ENCODE data around the gene ATP5ME.

The ATP5ME gene

DNA sequence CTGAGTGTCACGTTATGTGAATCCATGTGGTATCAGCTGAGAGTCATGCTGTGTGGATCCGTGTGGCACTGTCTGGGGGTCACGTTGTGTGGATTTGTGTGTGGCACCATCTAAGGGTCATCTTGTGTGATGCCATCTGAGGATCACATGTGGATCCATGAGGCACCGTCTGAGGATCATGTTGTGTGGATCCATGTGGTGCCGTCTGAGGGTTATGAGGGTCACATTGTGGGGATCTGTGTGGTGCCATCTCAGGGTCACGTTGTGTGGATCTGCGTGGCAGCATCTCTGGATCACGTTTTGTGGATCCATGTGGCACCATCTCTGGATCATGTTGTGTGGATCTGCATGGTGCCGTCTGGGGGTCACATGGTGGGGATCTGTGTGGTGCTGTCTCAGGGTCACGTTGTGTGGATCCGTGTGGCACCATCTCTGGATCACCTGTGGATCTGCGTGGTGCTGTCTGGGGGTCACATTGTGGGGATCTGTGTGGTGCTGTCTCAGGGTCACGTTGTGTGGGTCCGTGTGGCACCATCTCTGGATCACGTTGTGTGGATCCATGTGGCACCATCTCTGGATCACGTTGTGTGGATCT lies 41.8 kb downstream of the ATP5ME start:
- no peak for DNase-seq

- peak; percentile 88 for DNase-seq
Measured at GRCh38 chr4:630656-631055, 43.4 kb downstream of the ATP5ME start.

DNA sequence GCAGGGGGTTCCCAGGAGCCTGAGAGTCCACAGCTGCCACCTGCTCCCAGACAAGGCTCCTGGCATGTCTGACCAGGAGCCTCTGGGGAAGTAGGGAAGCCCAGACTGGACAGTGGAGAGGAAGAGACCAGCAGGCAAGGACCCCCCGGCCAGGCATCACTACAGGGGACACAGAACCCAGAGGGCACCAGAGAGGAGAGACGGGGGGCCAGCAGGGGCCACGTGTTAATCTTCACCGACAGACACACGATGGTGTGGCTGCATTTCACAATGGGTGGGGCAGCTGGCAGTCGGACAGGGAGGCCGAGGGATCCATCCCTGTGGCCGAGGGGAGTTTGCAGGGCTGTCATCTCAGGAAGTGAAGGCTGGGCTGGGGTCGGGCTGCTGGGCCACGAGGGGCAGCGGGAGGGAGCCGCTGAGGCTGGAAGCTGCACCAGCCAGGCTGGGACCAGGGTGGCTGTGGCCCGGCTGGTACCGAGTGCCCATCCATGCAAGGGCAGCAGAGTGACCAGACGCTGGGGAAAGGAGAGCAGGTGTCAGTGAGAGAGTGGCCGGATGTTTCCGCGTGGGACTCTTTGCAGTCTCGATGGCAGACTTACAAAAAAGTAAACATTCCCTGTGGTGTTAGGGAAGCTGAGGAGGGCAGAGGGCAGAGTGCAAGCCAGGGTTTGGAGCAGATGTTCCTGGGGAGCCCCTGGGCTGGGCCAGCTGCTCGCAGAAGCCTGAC lies 44.0 kb downstream of the ATP5ME start:
- DNase-seq, result peak; percentile 88

- no peak for DNase-seq
Measured at GRCh38 chr4:629636-629914, 44.5 kb downstream of the ATP5ME start.

- DNase-seq, result no peak
Measured at GRCh38 chr4:628821-629635, 45.0 kb downstream of the ATP5ME start.

- DNase-seq, result peak; percentile 47
Measured at GRCh38 chr4:628311-628741, 45.8 kb downstream of the ATP5ME start.

DNA sequence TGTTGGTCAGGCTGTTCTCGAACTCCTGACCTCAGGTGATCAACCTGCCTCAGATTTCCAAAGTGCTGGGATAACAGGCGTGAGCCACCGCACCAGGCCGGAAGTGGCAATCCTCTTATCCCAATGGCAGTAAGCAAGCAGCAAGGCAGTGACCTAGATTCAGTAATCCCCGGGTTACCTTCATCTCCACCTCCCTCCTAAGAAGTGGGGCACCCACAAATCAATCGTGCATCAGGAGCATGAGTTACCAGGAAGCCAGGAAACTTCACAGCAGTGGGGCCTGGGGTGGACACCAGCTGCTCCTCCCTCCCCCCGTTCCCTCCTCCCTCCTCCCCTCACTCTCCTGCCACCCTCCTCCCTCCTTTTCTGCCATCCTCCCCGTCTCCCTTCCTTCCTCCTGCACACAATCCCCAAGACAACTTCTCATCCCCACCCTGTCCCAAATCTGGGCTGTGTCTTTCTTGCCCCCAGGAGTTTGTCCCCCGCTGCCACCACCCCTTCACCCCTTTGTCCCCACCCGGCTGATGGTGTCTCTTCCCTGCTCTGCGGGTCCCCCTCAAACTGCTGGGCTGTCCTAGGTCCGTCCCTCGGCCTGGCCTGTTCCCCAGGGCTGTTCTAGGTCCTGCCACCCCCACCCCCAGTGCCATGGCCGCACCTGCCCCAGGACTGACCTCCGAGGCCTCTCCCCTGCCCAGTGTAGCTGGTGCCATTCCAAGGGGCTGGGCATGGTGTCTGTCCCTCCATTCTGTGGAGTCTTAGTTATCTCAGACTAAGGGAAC lies 46.5 kb downstream of the ATP5ME start:
- no peak for DNase-seq

GRCh38 chr4:626201-627091 lies 47.6 kb downstream of the ATP5ME start:
- no peak for DNase-seq

DNA sequence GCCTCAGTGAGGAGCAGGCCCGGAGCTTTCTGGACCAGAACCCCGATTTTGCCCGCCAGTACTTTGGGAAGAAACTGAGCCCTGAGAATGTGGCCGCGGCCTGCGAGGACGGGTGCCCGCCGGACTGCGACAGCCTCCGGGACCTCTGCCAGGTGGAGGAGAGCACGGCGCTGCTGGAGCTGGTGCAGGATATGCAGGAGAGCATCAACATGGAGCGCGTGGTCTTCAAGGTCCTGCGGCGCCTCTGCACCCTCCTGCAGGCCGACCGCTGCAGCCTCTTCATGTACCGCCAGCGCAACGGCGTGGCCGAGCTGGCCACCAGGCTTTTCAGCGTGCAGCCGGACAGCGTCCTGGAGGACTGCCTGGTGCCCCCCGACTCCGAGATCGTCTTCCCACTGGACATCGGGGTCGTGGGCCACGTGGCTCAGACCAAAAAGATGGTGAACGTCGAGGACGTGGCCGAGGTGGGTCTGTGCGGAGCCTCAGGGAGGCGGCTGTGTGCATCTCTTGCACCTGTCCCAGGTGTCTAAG lies 48.4 kb downstream of the ATP5ME start:
- DNase-seq, result no peak

DNA sequence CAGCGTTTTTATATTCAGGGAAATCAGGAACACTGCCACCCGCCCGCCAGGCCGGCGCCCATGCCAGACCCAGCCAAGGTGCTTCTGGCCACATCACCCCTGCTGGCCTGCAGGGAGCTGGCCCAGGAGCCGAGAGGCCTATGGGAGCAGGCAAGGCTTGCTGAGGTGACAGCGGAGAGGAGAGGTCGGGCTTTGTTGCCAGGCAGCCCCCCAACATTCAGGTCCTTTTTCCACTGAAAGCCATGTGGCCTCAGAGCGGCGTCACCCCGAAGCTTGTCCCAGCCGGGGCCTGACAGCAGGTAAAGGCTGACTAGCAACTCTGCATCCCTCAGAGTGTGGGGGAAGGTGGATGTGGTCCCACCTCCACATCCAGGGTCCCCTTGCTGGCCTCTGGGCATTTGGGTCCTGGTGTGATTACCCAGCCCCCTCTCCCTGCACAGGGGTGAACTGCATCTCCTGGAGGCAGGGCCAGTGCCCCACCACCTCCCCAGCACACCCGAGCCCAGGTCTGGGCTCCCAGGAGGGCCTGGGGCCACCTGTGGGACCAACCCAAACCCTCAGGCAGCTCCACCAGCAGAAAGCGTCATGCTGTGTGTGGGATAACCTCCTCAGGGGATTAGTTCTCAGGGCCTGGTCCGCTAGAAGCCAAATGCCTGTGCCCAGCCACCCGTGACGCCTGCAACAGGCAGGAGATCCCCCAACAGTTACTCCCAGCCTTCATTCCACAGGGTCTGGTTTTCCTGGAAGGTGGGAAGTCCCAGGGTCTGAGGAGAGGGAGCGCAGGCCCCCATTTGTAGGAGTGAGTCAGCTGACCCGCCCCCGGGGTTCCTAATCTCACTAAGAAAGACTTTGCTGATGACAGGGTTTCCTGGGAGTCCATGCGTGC lies 49.1 kb downstream of the ATP5ME start, which contains the start of gene PDE6B:
Gene PDE6B, plus strand, starts transcription at position 869 of the 886 bp plus-strand sequence. CDS start 54 bp downstream, outside the sequence.
- no peak for DNase-seq

DNA sequence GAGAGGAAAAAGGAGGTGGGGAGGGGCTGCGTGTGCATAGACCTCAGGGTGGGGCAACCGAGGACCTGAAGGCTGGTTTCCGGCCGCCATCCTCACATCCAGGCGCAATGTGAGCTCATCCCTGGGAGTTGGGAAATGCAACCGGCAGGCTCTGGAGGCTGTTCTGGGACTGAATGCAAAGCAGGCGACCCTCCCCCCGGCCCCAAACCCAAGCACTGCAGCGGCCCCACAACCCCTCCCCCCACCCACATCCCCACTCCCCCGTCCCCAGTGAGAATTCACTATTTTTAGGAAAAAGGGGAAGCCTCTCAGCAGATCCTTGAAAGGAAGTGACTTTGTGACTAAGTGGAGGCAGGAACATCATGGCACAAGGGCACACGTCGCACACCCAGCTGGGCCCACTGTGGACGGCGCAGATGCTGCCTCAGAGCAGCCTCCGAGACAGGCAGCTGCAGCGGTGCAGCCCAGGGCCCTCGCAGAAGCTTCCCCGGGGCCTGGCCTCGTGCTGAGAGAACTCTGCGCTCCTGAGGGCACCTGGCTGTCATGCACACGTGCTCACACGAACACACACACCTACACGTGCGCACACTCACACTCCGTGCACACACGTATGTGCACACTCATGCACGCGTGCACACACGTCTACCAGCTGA lies 50.0 kb downstream of the ATP5ME start:
- DNase-seq, result no peak

GRCh38 chr4:622996-623913 lies 50.8 kb downstream of the ATP5ME start:
- no peak for DNase-seq

All from DMS53 (cell line).